ENCODE measurements around the gene KCNIP4.

DNA sequence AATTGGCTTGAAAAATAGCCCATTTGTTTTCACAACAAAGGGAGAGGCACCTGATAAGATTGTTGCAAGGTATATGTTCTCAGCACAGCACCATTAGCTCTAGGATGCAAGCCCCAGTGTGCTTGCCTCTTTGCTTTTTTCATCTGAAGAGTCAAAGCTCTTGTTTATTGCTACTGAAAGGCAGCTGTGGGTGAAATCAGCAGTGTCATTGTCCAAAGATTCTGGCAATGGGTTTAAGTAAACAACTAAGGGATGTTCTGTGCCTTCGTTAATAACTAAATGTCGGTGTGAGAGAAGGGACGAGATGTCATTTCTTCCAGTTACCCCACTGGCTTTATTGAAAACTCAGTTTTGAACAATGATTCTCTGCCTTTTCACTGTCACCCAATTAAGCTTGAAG lies 567.7 kb downstream of the KCNIP4 start:
- TF ChIP-seq CTCF (IDR thresholded peaks at IDR 0.05) (no peak), EP300 (IDR thresholded peaks at IDR 0.05) (no peak), POLR2A (IDR thresholded peaks at IDR 0.05) (no peak)

Measured in tibial nerve (tissue), 4 donors.